SK-N-SH (cell line): Measurements from ENCODE around the gene DOCK8.

ENCODE experiments used
- CHD2 ChIP-seq: fragments of 150-350 bp; IDR thresholded peaks from 2 replicates; pipeline ENCODE4 v1.6.1; 2018; ENCODE audit warnings: low read length; ENCODE audit not compliant: partially characterized antibody
- EP300 ChIP-seq, 2 experiments: IDR thresholded peaks; 2 replicates each; pipeline versions ENCODE4 v1.4.0 to v1.6.1; 2012; ENCODE audit warnings: borderline replicate concordance in 1 of 2, low read depth in 1 of 2, low read length in 1 of 2
- EZH2phosphoT487 ChIP-seq: fragments of 200-600 bp; sonication (generic); IDR thresholded peaks from 2 replicates; pipeline ENCODE4 v1.6.1; 2017; ENCODE audit warnings: low read depth, mixed run types, mild to moderate bottlenecking, antibody characterized with exemption, moderate library complexity, borderline replicate concordance
- FOSL2 ChIP-seq: IDR thresholded peaks from 2 replicates; pipeline ENCODE4 v1.4.0; 2012; ENCODE audit warnings: low read depth, mild to moderate bottlenecking, moderate library complexity, borderline replicate concordance
- FOXJ3 ChIP-seq: sonication (generic); formaldehyde crosslinking; IDR thresholded peaks from 2 replicates; pipeline ENCODE4 v1.5.1; 2020; ENCODE audit warnings: mild to moderate bottlenecking, missing genetic modification reagents
- GABPA ChIP-seq: IDR thresholded peaks from 2 replicates; pipeline ENCODE4 v1.4.0; 2012; ENCODE audit warnings: low read depth, mild to moderate bottlenecking
- IRF3 ChIP-seq: fragments of 150-350 bp; IDR thresholded peaks from 2 replicates; pipeline ENCODE4 v1.6.1; 2016; ENCODE audit warnings: mild to moderate bottlenecking, low read depth, low read length
- JUND ChIP-seq: IDR thresholded peaks from 2 replicates; pipeline ENCODE4 v1.4.0; 2012
- MAX ChIP-seq: IDR thresholded peaks from 2 replicates; pipeline ENCODE4 v1.4.0; 2012; ENCODE audit warnings: low read depth
- POLR2AphosphoS5 ChIP-seq: IDR thresholded peaks from 2 replicates; pipeline ENCODE4 v1.6.1; 2012; ENCODE audit warnings: low read depth, low read length
- SIN3A ChIP-seq: IDR thresholded peaks from 2 replicates; pipeline ENCODE4 v1.6.1; 2012; ENCODE audit warnings: low read depth, mild to moderate bottlenecking, low read length, moderate library complexity, borderline replicate concordance
- TEAD4 ChIP-seq: IDR thresholded peaks from 2 replicates; pipeline ENCODE4 v1.4.0; 2012; ENCODE audit warnings: mild to moderate bottlenecking, borderline replicate concordance; ENCODE audit not compliant: insufficient read depth
- USF2 ChIP-seq: fragments of 150-350 bp; IDR thresholded peaks from 2 replicates; pipeline ENCODE4 v1.6.1; 2017; ENCODE audit warnings: antibody characterized with exemption, low read length, low read depth, borderline replicate concordance
- TF ChIP-seq, protein P1 (sequence below): fragments of 200-600 bp; sonication (generic); IDR thresholded peaks from 2 replicates; pipeline ENCODE4 v1.6.1; 2017; ENCODE audit warnings: antibody characterized with exemption, mild to moderate bottlenecking, moderate library complexity

DNA sequence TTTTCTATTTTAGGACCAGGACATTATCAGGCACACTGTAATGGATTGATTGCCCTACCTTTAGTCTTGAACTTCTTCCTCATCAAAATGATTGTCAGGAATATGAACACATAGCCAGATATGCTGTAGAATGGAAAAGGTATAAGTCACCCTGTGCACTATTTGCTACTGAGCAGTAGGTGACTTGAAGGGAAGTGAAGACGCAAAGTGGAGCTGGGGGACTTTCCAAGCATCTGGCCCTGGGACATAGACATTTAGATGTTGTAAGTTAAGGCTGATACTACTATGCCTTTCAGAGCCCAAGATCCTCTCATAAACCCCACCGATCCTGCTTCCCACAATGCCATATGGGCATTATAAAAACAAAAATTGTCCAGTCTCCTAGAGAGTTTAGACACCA is 174.5 kb downstream of the DOCK8 start:
- TF ChIP-seq JUND (no peak), TEAD4 (no peak), USF2 (no peak), GABPA (no peak), IRF3 (no peak), CHD2 (no peak), MAX (no peak), POLR2AphosphoS5 (no peak), FOXJ3 (no peak), EP300 (IDR thresholded peaks at IDR 0.05; ENCODE audit: borderline replicate concordance in 1 of 2, low read depth in 1 of 2, low read length in 1 of 2) (no peak), EZH2phosphoT487 (no peak), FOSL2 (no peak), SIN3A (no peak)
- TF ChIP-seq, protein P1, sequence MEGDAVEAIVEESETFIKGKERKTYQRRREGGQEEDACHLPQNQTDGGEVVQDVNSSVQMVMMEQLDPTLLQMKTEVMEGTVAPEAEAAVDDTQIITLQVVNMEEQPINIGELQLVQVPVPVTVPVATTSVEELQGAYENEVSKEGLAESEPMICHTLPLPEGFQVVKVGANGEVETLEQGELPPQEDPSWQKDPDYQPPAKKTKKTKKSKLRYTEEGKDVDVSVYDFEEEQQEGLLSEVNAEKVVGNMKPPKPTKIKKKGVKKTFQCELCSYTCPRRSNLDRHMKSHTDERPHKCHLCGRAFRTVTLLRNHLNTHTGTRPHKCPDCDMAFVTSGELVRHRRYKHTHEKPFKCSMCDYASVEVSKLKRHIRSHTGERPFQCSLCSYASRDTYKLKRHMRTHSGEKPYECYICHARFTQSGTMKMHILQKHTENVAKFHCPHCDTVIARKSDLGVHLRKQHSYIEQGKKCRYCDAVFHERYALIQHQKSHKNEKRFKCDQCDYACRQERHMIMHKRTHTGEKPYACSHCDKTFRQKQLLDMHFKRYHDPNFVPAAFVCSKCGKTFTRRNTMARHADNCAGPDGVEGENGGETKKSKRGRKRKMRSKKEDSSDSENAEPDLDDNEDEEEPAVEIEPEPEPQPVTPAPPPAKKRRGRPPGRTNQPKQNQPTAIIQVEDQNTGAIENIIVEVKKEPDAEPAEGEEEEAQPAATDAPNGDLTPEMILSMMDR = no peak
